ENCODE measurements around the gene ERP27.

- TF ChIP-seq POLR2A (IDR thresholded peaks at IDR 0.05; ENCODE audit: low read depth, low read length) (no peak), TAF1 (IDR thresholded peaks at IDR 0.05; ENCODE audit: low read depth, low read length) (no peak), POLR2AphosphoS5 (IDR thresholded peaks at IDR 0.05; ENCODE audit: low read depth, low read length) (no peak)
These were observed 25.0 kb downstream of the ERP27 start for GRCh38 chr12:14913381-14913781.

Data from GM12891 (cell line).